ENCODE measurements around the gene MCM10. TPM values are rescaled to one million over a fixed set of nuclear protein-coding genes. Genes with fewer than 3 reads are reported as not detected.

The MCM10 gene
- total RNA-seq, 1 experiment from 2014 or later = 43.1 TPM

DNA sequence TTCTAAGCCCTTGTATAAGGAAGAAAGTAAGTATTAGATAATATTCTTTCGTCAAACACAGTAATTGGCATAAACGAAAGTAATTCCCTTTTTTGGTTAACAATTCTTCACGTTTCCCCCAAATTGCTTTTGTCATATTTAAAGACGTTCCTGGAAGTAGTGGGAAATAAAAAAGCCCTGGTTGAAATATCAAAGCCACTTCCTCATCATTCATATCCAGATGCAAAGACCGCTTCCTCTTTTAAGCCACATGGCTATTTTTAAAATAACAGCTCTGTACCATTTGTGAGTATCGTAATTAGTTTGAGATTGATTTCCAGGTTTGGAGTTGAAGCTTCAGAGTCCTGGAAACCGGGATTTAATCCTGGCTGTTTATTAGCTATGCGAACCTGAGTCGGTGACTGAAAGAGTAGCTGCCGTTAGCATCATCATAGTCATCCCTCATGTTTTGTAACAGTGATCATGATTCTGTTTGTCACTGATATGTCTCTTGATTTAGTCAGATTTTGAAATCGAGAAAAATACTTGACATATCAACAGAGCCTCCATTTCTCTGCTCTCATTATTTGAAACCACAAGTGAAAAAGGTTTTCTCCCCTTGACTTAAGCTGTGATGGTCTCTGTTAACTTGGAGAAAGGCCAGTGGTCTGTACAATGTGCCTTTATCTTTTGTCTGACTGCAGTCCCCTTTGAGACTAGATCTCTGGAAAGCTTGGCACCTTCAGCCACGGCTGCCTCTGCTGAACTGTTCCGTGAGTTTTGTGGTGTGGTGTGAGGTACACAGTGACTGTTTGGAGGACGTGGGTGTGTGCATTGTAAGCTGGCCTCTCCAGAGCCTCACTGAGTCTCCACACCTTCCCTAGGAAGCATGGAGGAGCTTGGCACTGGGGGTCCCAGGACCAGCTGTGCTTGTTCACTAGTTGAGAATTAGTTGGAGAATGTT, 43.2 kb upstream of the MCM10 start:
- intact Hi-C loops (cut with micrococcal nuclease) = no loop called here
- RAD21 ChIA-PET (ENCODE audit: low non-redundant PET in 1 of 2, low total read pairs in 2 of 2, uncharacterized antibody in 2 of 2, unreplicated experiment in 2 of 2) = no interaction called here
- CTCF ChIA-PET = no interaction called here
- no peak for ATAC-seq
- Histone ChIP-seq H3K4me2 (ENCODE audit: low read length) (no peak overlapping the region), H3K27ac (ENCODE audit: low read depth, low read length) (no peak overlapping the region), H3K4me3 (replicated peaks in 1 of 2; ENCODE audit: low read depth in 1 of 2, low read length in 2 of 2) (no peak overlapping the region), H4K20me1 (ENCODE audit: insufficient read depth) (no peaks in the 10 kb centered on the region), H3K36me3 (ENCODE audit: control insufficient read depth in 1 of 2, insufficient read depth in 2 of 2, low read length in 2 of 2) (peaks cover 0 to 3% of the 10 kb centered on the region in 2 experiments; a peak in 1 of 4 replicates), H3K9me2 (ENCODE audit: insufficient read depth) (no peaks in the 10 kb centered on the region), H3K27me3 (ENCODE audit: insufficient read depth, low read length) (no peaks in the 10 kb centered on the region), H3K9ac (ENCODE audit: low read length) (no peak overlapping the region), H3K4me1 (ENCODE audit: control insufficient read depth in 1 of 2, insufficient read depth in 2 of 2, low read length in 2 of 2) (no peaks in the 10 kb centered on the region), H2AFZ (ENCODE audit: low read depth, low read length, poor library complexity, severe bottlenecking) (no peak overlapping the region), H3K79me2 (ENCODE audit: insufficient read depth, low read length) (no peaks in the 10 kb centered on the region), H3K9me3 (ENCODE audit: control insufficient read depth in 1 of 2, insufficient read depth in 1 of 2, low read depth in 1 of 2, low read length in 2 of 2) (no peaks in the 10 kb centered on the region)
- no TSS peak for BruUV-seq (replicated peaks)
- no peak for TF ChIP-seq RAD21 (IDR thresholded peaks at IDR 0.05; ENCODE audit: low read depth)
- TF ChIP-seq, protein P1, sequence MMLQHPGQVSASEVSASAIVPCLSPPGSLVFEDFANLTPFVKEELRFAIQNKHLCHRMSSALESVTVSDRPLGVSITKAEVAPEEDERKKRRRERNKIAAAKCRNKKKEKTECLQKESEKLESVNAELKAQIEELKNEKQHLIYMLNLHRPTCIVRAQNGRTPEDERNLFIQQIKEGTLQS (IDR thresholded peaks at IDR 0.05) = no peak
- TF ChIP-seq EZH2phosphoT487 (IDR thresholded peaks at IDR 0.05; ENCODE audit: borderline replicate concordance) = no peak
- TF ChIP-seq TCF7L2 (IDR thresholded peaks at IDR 0.05; ENCODE audit: borderline replicate concordance, extremely low read depth, insufficient read depth, insufficient read length) = no peak
- DNase-seq (ENCODE audit: low read depth, low spot score) = no peak
- POLR2A ChIA-PET = no interaction called here

DNA sequence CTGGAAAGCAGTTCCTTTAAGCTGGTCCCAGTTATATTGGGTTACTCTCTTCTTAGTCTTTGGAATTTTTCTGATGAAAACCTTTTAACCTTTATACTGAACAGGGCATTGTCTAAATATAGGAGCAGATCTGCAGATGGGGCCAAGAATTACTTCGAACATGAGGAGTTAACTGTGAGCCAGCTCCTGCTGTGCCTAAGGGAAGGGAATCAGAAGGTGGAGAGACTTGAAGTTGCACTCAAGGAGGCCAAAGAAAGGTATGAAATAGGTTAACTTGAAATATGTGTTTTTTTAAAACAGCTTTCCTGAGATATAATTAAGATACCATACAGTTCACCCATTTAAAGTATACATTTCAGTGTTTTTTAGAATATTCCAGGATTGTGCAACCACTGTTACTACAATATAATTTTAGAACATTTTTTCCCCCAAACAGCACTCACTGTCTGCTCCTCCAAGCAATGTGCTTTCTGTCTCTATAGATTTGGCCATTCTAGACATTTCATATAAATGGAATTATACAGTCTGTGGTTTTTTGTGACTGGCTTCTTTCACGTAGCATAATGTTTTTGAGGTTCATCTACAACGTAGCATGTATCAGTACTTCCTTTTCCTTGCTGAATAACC, 42.5 kb upstream of the MCM10 start:
- BruUV-seq (replicated peaks) = no TSS peak
- no peaks in the 10 kb centered on the region for H4K20me1 ChIP-seq (ENCODE audit: insufficient read depth)
- H3K4me1 ChIP-seq (ENCODE audit: control insufficient read depth in 1 of 2, insufficient read depth in 2 of 2, low read length in 2 of 2) = no peaks in the 10 kb centered on the region
- no peak overlapping the region for H3K27ac ChIP-seq (ENCODE audit: low read depth, low read length)
- no peaks in the 10 kb centered on the region for H3K79me2 ChIP-seq (ENCODE audit: insufficient read depth, low read length)
- H3K9me2 ChIP-seq (ENCODE audit: insufficient read depth) = no peaks in the 10 kb centered on the region
- no peak overlapping the region for H3K4me2 ChIP-seq (ENCODE audit: low read length)
- H3K27me3 ChIP-seq (ENCODE audit: insufficient read depth, low read length) = no peaks in the 10 kb centered on the region
- H2AFZ ChIP-seq (ENCODE audit: low read depth, low read length, poor library complexity, severe bottlenecking) = no peak overlapping the region
- H3K36me3 ChIP-seq (ENCODE audit: control insufficient read depth in 1 of 2, insufficient read depth in 2 of 2, low read length in 2 of 2) = peaks cover 0 to 3% of the 10 kb centered on the region in 2 experiments; a peak in 1 of 4 replicates
- intact Hi-C loops (cut with micrococcal nuclease) = no loop called here
- CTCF ChIA-PET = no interaction called here
- no peak overlapping the region for H3K4me3 ChIP-seq (replicated peaks in 1 of 2; ENCODE audit: low read depth in 1 of 2, low read length in 2 of 2)
- H3K9me3 ChIP-seq (ENCODE audit: control insufficient read depth in 1 of 2, insufficient read depth in 1 of 2, low read depth in 1 of 2, low read length in 2 of 2) = no peaks in the 10 kb centered on the region
- no peak overlapping the region for H3K9ac ChIP-seq (ENCODE audit: low read length)
- DNase-seq (ENCODE audit: low read depth, low spot score) (no peak), ATAC-seq (no peak)
- POLR2A ChIA-PET = no interaction called here
- RAD21 ChIA-PET (ENCODE audit: low non-redundant PET in 1 of 2, low total read pairs in 2 of 2, uncharacterized antibody in 2 of 2, unreplicated experiment in 2 of 2) = no interaction called here
- TF ChIP-seq SRF (IDR thresholded peaks at IDR 0.05; ENCODE audit: low read depth) (no peak), YY1 (IDR thresholded peaks at IDR 0.05; ENCODE audit: extremely low read depth, insufficient replicate concordance, low read depth, low read length) (no peak), JUND (IDR thresholded peaks at IDR 0.05) (no peak), ZNF274 (IDR thresholded peaks at IDR 0.05; ENCODE audit: low read depth, low read length) (no peak), FOSL1 (IDR thresholded peaks at IDR 0.05; ENCODE audit: low read depth) (no peak)
- TF ChIP-seq, protein P2, sequence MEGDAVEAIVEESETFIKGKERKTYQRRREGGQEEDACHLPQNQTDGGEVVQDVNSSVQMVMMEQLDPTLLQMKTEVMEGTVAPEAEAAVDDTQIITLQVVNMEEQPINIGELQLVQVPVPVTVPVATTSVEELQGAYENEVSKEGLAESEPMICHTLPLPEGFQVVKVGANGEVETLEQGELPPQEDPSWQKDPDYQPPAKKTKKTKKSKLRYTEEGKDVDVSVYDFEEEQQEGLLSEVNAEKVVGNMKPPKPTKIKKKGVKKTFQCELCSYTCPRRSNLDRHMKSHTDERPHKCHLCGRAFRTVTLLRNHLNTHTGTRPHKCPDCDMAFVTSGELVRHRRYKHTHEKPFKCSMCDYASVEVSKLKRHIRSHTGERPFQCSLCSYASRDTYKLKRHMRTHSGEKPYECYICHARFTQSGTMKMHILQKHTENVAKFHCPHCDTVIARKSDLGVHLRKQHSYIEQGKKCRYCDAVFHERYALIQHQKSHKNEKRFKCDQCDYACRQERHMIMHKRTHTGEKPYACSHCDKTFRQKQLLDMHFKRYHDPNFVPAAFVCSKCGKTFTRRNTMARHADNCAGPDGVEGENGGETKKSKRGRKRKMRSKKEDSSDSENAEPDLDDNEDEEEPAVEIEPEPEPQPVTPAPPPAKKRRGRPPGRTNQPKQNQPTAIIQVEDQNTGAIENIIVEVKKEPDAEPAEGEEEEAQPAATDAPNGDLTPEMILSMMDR (IDR thresholded peaks at IDR 0.05 in 2 of 3, conservative IDR thresholded peaks at IDR 0.05 in 1 of 3; ENCODE audit: borderline replicate concordance in 1 of 3, insufficient read depth in 1 of 3, low read depth in 2 of 3, low read length in 2 of 3) = no peak
- TF ChIP-seq, protein P1 (IDR thresholded peaks at IDR 0.05) = no peak
- TF ChIP-seq, protein P3, sequence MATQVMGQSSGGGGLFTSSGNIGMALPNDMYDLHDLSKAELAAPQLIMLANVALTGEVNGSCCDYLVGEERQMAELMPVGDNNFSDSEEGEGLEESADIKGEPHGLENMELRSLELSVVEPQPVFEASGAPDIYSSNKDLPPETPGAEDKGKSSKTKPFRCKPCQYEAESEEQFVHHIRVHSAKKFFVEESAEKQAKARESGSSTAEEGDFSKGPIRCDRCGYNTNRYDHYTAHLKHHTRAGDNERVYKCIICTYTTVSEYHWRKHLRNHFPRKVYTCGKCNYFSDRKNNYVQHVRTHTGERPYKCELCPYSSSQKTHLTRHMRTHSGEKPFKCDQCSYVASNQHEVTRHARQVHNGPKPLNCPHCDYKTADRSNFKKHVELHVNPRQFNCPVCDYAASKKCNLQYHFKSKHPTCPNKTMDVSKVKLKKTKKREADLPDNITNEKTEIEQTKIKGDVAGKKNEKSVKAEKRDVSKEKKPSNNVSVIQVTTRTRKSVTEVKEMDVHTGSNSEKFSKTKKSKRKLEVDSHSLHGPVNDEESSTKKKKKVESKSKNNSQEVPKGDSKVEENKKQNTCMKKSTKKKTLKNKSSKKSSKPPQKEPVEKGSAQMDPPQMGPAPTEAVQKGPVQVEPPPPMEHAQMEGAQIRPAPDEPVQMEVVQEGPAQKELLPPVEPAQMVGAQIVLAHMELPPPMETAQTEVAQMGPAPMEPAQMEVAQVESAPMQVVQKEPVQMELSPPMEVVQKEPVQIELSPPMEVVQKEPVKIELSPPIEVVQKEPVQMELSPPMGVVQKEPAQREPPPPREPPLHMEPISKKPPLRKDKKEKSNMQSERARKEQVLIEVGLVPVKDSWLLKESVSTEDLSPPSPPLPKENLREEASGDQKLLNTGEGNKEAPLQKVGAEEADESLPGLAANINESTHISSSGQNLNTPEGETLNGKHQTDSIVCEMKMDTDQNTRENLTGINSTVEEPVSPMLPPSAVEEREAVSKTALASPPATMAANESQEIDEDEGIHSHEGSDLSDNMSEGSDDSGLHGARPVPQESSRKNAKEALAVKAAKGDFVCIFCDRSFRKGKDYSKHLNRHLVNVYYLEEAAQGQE (IDR thresholded peaks at IDR 0.05; ENCODE audit: low read depth) = no peak

Data from HCT116 (cell line).